ENCODE measurements around the gene FAM181A. TPM values are rescaled to one million over a fixed set of nuclear protein-coding genes. Genes with fewer than 3 reads are reported as not detected.

The FAM181A gene
- total RNA-seq, 4 donors from 2014 or later, result not detected

DNA sequence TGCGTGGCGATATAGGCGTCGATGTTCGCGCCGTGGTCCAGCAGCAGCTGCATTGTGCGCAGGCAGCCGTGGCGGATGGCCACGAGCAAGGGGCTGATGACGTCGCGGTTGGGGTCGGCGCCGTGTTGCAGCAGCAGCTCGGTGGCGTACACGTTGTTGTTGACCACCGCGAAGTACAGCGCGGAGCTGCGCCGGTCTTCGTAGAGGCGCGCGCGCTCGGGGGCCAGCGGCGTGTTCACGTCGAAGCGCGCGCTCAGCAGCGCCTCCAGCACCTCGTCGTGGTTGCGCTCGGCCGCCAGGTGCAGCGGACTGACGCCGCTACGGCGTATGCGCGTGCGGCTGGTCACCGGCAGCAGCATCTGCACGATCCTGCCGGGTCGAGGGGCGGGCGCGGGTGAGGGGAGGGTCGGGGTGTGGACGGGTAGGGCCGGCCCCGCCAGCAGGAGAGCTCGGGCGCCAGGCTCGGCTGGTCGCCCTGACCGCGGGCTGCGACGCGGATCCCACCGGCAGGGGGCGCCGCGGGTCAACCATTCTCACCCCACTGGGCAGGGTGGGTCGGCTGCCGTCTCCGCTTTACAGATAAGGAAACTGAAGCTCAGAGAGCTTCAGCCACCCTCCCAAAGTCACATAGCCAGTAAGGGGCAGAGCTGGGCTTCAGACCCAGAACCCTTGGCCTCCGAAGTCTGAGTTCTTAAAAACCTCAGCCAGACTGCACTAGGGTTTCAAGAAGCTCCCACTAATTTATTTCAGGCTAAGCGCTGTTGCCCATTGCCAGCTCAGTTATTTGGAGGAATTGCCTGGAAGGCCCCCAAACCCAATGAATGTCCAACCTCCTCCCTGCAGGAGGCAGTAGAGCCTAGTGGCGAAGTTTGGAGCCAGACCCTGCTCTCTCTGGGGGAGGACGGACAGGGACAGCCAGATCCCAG lies 12.4 kb downstream of the FAM181A start:
- H3K9me3 ChIP-seq, result no peaks in the 10 kb centered on the region
- peak overlapping the region in 2 of 4 donors; percentile 15 to 51 for H3K27ac ChIP-seq
- no peak for TF ChIP-seq POLR2A (IDR thresholded peaks at IDR 0.05)
- TF ChIP-seq, protein P1, sequence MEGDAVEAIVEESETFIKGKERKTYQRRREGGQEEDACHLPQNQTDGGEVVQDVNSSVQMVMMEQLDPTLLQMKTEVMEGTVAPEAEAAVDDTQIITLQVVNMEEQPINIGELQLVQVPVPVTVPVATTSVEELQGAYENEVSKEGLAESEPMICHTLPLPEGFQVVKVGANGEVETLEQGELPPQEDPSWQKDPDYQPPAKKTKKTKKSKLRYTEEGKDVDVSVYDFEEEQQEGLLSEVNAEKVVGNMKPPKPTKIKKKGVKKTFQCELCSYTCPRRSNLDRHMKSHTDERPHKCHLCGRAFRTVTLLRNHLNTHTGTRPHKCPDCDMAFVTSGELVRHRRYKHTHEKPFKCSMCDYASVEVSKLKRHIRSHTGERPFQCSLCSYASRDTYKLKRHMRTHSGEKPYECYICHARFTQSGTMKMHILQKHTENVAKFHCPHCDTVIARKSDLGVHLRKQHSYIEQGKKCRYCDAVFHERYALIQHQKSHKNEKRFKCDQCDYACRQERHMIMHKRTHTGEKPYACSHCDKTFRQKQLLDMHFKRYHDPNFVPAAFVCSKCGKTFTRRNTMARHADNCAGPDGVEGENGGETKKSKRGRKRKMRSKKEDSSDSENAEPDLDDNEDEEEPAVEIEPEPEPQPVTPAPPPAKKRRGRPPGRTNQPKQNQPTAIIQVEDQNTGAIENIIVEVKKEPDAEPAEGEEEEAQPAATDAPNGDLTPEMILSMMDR (IDR thresholded peaks at IDR 0.05), result peak; percentile 73 to 96 (median 86)
- no peaks in the 10 kb centered on the region for H3K27me3 ChIP-seq
- H3K4me3 ChIP-seq, result peak overlapping the region; percentile 28 to 49 (median 42)
- peaks cover 0 to 13% (median 4%) of the 10 kb centered on the region in 4 donors for H3K4me1 ChIP-seq
- DNase-seq, result peak; percentile 84 to 94 (median 90)
- H3K36me3 ChIP-seq, result no peaks in the 10 kb centered on the region

DNA sequence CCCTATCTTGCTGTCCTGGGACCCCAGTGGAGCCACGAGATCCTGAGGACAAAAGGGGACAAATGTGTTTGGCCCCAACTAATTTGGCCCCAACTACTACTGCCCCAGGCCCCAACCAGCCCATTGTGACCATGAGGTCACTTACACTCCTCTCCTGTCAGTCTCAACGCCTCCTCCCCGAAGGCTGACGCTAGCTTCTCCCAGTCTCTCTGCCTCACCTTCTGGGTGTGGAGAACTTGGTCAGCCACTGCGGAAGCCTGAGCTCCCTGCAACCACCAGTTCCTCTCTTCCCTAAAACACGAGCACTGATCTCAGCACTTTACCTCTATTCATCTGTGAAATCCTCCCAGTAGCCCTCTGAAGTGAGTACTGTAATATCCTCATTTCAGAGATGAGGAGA lies 13.3 kb downstream of the FAM181A start:
- TF ChIP-seq POLR2A (IDR thresholded peaks at IDR 0.05), result no peak
- TF ChIP-seq, protein P1 (IDR thresholded peaks at IDR 0.05), result no peak
- DNase-seq, result no peak
- H3K4me1 ChIP-seq, result peaks cover 0 to 13% (median 4%) of the 10 kb centered on the region in 4 donors
- H3K9me3 ChIP-seq, result no peaks in the 10 kb centered on the region
- H3K4me3 ChIP-seq, result no peak overlapping the region
- H3K27ac ChIP-seq, result no peak overlapping the region
- H3K27me3 ChIP-seq, result no peaks in the 10 kb centered on the region
- peaks cover 0 to 8% (median 0%) of the 10 kb centered on the region in 3 donors for H3K36me3 ChIP-seq

DNA sequence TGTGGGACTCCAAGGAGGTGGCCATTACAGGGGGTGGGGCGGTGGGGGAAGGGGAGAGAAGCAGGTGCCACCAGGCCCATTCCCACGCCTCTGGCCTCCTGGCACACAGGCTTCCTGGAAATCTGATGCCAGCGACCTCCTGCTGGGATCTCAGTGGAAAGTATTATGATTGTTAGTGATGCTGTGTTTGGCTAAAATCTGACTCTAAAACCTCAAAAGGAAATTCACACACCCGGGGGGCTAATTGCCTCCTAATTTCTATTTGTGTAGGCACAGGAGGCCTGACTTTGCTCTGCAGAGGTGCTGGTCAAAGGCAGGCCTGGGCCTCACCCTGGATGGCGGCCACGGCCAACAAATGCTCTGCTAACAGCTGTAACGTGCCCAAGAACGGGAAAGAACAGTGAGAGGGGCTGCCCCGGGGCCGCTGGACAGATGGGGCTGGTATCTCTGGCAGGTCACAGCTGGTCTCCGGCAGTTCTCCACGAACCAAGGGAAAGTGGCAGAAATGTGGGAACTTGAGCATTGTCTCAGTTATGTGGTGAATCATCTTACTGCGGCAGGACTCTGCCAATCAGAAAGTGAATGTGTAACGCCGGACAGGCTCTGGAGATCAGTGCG lies 14.3 kb downstream of the FAM181A start:
- no peaks in the 10 kb centered on the region for H3K9me3 ChIP-seq
- no peaks in the 10 kb centered on the region for H3K27me3 ChIP-seq
- H3K4me3 ChIP-seq, result no peak overlapping the region
- peaks cover 0 to 10% (median 0%) of the 10 kb centered on the region in 3 donors for H3K36me3 ChIP-seq
- peak overlapping the region in 1 of 4 donors; percentile 11 for H3K27ac ChIP-seq
- TF ChIP-seq, protein P1 (IDR thresholded peaks at IDR 0.05), result no peak
- TF ChIP-seq POLR2A (IDR thresholded peaks at IDR 0.05), result no peak
- H3K4me1 ChIP-seq, result peaks cover 0 to 13% (median 4%) of the 10 kb centered on the region in 4 donors
- no peak for DNase-seq

DNA sequence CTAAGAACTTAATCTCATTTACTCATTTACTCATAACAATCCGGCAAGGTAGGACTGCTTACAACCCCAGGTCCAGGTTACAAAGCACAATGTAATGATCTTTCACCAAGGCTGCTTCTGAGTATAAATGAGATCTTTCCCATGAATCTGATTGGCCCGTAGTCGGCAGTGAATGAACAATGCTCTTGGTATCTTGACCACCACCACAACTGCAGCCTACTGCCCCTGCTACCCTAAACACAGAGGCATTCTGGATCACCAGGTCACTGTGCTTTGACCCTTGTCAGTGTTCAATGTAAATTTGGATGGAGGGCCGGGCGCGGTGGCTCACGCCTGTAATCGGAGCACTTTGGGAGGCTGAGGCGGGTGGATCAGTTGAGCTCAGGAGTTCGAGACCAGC lies 15.9 kb downstream of the FAM181A start:
- Histone ChIP-seq H3K27me3 (no peaks in the 10 kb centered on the region), H3K36me3 (peaks cover 0 to 10% (median 0%) of the 10 kb centered on the region in 3 donors), H3K4me1 (peaks cover 0 to 13% (median 4%) of the 10 kb centered on the region in 4 donors), H3K27ac (no peak overlapping the region), H3K4me3 (no peak overlapping the region), H3K9me3 (no peaks in the 10 kb centered on the region)
- no peak for TF ChIP-seq POLR2A (IDR thresholded peaks at IDR 0.05)
- TF ChIP-seq, protein P1 (IDR thresholded peaks at IDR 0.05), result no peak
- DNase-seq, result no peak

DNA sequence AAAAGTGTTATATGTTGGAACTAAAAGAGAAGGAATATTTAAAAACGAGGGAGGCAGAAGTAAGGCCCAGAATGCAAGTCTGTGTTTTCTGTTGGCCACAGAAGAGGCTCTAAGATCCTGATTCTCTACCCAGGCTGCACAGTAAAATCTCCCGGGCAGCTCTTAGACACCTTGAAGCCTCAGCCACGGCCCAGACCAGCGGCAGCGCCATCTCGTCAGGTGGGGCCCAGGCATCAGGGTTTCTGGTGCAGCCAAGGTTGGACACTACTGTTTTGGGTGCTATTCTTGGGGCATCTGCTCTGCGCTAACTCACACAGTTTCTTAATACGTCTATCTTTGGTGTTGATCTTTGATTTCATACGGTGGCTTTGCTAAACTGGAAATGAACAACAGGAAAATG lies 16.8 kb downstream of the FAM181A start:
- Histone ChIP-seq H3K27ac (no peak overlapping the region), H3K4me3 (no peak overlapping the region), H3K36me3 (peaks cover 0 to 10% (median 0%) of the 10 kb centered on the region in 3 donors), H3K27me3 (no peaks in the 10 kb centered on the region), H3K4me1 (peaks cover 0 to 10% (median 3%) of the 10 kb centered on the region in 4 donors), H3K9me3 (no peaks in the 10 kb centered on the region)
- no peak for DNase-seq
- TF ChIP-seq POLR2A (IDR thresholded peaks at IDR 0.05), result no peak
- TF ChIP-seq, protein P1 (IDR thresholded peaks at IDR 0.05), result no peak

Data from Peyer's patch (tissue), 4 donors.